ENCODE data around the gene GALNT17. TPM values are rescaled to one million over a fixed set of nuclear protein-coding genes. Genes with fewer than 3 reads are reported as not detected.

Gene GALNT17
- total RNA-seq, 2 experiments from 2014 or later: not detected

- intact Hi-C loops (cut with DNase I, micrococcal nuclease): no loop called here
These were observed 168.1 kb downstream of the GALNT17 start for GRCh38 chr7:71300086-71300485.

GRCh38 chr7:71300603-71301002, 168.7 kb downstream of the GALNT17 start:
- Mint-ChIP-seq H3K9me3 (ENCODE audit: low read depth) (no peaks in the 10 kb centered on the region), H3K27me3 (no peaks in the 10 kb centered on the region), H3K4me3 (no peak overlapping the region), H3K4me1 (no peaks in the 10 kb centered on the region), H3K36me3 (ENCODE audit: low read depth) (no peaks in the 10 kb centered on the region), H3K27ac (no peak overlapping the region)
- intact Hi-C loops (cut with DNase I, micrococcal nuclease): no loop called here
- ChIA-PET POLR2A (no interaction called here), CTCF (no interaction called here)
- no peak for DNase-seq
- no peak for ATAC-seq

More at GRCh38 chr7:71300086-71300485, 168.1 kb downstream of the GALNT17 start:
- no peak for ATAC-seq
- Mint-ChIP-seq H3K9me3 (ENCODE audit: low read depth) (no peaks in the 10 kb centered on the region), H3K4me1 (no peaks in the 10 kb centered on the region), H3K27me3 (no peaks in the 10 kb centered on the region), H3K27ac (no peak overlapping the region), H3K36me3 (ENCODE audit: low read depth) (no peaks in the 10 kb centered on the region), H3K4me3 (no peak overlapping the region)
- CTCF ChIA-PET: no interaction called here
- DNase-seq: no peak
- POLR2A ChIA-PET: no interaction called here

GRCh38 chr7:71301167-71301566, 169.2 kb downstream of the GALNT17 start:
- peaks cover under 1% of the 10 kb centered on the region for H3K9me3 Mint-ChIP-seq (ENCODE audit: low read depth)
- ChIA-PET POLR2A (no interaction called here), CTCF (no interaction called here)
- no peak for DNase-seq
- no peaks in the 10 kb centered on the region for H3K4me1 Mint-ChIP-seq
- intact Hi-C loops (cut with DNase I, micrococcal nuclease): no loop called here
- H3K27me3 Mint-ChIP-seq: no peaks in the 10 kb centered on the region
- no peaks in the 10 kb centered on the region for H3K36me3 Mint-ChIP-seq (ENCODE audit: low read depth)
- no peak for ATAC-seq
- no peak overlapping the region for H3K4me3 Mint-ChIP-seq
- H3K27ac Mint-ChIP-seq: no peak overlapping the region

GRCh38 chr7:71303566-71303965, 171.6 kb downstream of the GALNT17 start:
- ChIA-PET CTCF (no interaction called here), POLR2A (no interaction called here)
- Mint-ChIP-seq H3K27me3 (no peaks in the 10 kb centered on the region), H3K9me3 (ENCODE audit: low read depth) (peaks cover 5% of the 10 kb centered on the region), H3K4me1 (no peaks in the 10 kb centered on the region), H3K27ac (no peak overlapping the region), H3K4me3 (no peak overlapping the region), H3K36me3 (ENCODE audit: low read depth) (no peaks in the 10 kb centered on the region)
- intact Hi-C loops (cut with DNase I, micrococcal nuclease): no loop called here
- DNase-seq (no peak), ATAC-seq (no peak)

GRCh38 chr7:71308096-71308495, 176.2 kb downstream of the GALNT17 start:
- no peaks in the 10 kb centered on the region for H3K4me1 Mint-ChIP-seq
- ATAC-seq (no peak), DNase-seq (no peak)
- POLR2A ChIA-PET: no interaction called here
- CTCF ChIA-PET: no interaction called here
- intact Hi-C loops (cut with DNase I, micrococcal nuclease): no loop called here
- no peaks in the 10 kb centered on the region for H3K36me3 Mint-ChIP-seq (ENCODE audit: low read depth)
- H3K27ac Mint-ChIP-seq: no peak overlapping the region
- peaks cover 10% of the 10 kb centered on the region for H3K9me3 Mint-ChIP-seq (ENCODE audit: low read depth)
- H3K4me3 Mint-ChIP-seq: no peak overlapping the region
- H3K27me3 Mint-ChIP-seq: no peaks in the 10 kb centered on the region

GRCh38 chr7:71311576-71311975, 179.6 kb downstream of the GALNT17 start:
- Mint-ChIP-seq H3K4me3 (no peak overlapping the region), H3K4me1 (no peaks in the 10 kb centered on the region), H3K9me3 (ENCODE audit: low read depth) (peaks cover 17% of the 10 kb centered on the region), H3K27ac (no peak overlapping the region), H3K27me3 (no peaks in the 10 kb centered on the region), H3K36me3 (ENCODE audit: low read depth) (no peaks in the 10 kb centered on the region)
- no peak for DNase-seq
- POLR2A ChIA-PET: no interaction called here
- intact Hi-C loops (cut with DNase I, micrococcal nuclease): no loop called here
- no peak for ATAC-seq
- CTCF ChIA-PET: no interaction called here

- ChIA-PET CTCF (no interaction called here), POLR2A (no interaction called here)
- no peak for ATAC-seq
- intact Hi-C loops (cut with DNase I, micrococcal nuclease): no loop called here
- DNase-seq: no peak
- Mint-ChIP-seq H3K9me3 (ENCODE audit: low read depth) (peaks cover 14% of the 10 kb centered on the region), H3K4me3 (no peak overlapping the region), H3K27me3 (no peaks in the 10 kb centered on the region), H3K36me3 (ENCODE audit: low read depth) (no peaks in the 10 kb centered on the region), H3K4me1 (no peaks in the 10 kb centered on the region), H3K27ac (no peak overlapping the region)
These were observed 181.0 kb downstream of the GALNT17 start for GRCh38 chr7:71312755-71313490.

GRCh38 chr7:71313553-71313952, 181.6 kb downstream of the GALNT17 start:
- no peaks in the 10 kb centered on the region for H3K36me3 Mint-ChIP-seq (ENCODE audit: low read depth)
- H3K27ac Mint-ChIP-seq: no peak overlapping the region
- H3K9me3 Mint-ChIP-seq (ENCODE audit: low read depth): peaks cover 14% of the 10 kb centered on the region
- ChIA-PET POLR2A (no interaction called here), CTCF (no interaction called here)
- ATAC-seq (no peak), DNase-seq (no peak)
- intact Hi-C loops (cut with DNase I, micrococcal nuclease): no loop called here
- H3K27me3 Mint-ChIP-seq: no peaks in the 10 kb centered on the region
- no peaks in the 10 kb centered on the region for H3K4me1 Mint-ChIP-seq
- H3K4me3 Mint-ChIP-seq: no peak overlapping the region

- ATAC-seq (no peak), DNase-seq (no peak)
- intact Hi-C loops (cut with DNase I, micrococcal nuclease): no loop called here
- H3K4me3 Mint-ChIP-seq: no peak overlapping the region
- H3K27me3 Mint-ChIP-seq: no peaks in the 10 kb centered on the region
- POLR2A ChIA-PET: no interaction called here
- CTCF ChIA-PET: no interaction called here
- no peaks in the 10 kb centered on the region for H3K36me3 Mint-ChIP-seq (ENCODE audit: low read depth)
- no peaks in the 10 kb centered on the region for H3K4me1 Mint-ChIP-seq
- H3K27ac Mint-ChIP-seq: no peak overlapping the region
- H3K9me3 Mint-ChIP-seq (ENCODE audit: low read depth): peaks cover 8% of the 10 kb centered on the region
These were observed 189.0 kb downstream of the GALNT17 start for GRCh38 chr7:71320916-71321315.

- Mint-ChIP-seq H3K4me1 (no peaks in the 10 kb centered on the region), H3K9me3 (ENCODE audit: low read depth) (peaks cover 12% of the 10 kb centered on the region), H3K4me3 (no peak overlapping the region), H3K27ac (no peak overlapping the region), H3K27me3 (no peaks in the 10 kb centered on the region), H3K36me3 (ENCODE audit: low read depth) (no peaks in the 10 kb centered on the region)
- ChIA-PET CTCF (interaction anchor here (0.5 kb wide), 1 partner anchor 313 kb away, joined by 6 read pairs; no protein-coding TSS in a partner anchor), POLR2A (no interaction called here)
- ATAC-seq (no peak), DNase-seq (no peak)
- intact Hi-C loops (cut with DNase I, micrococcal nuclease): no loop called here
These were observed 190.3 kb downstream of the GALNT17 start for GRCh38 chr7:71322201-71322600.

GRCh38 chr7:71323726-71324125, 191.8 kb downstream of the GALNT17 start:
- ATAC-seq: no peak
- POLR2A ChIA-PET: no interaction called here

GRCh38 chr7:71325151-71325550, 193.2 kb downstream of the GALNT17 start:
- CTCF ChIA-PET: no interaction called here
- DNase-seq: no peak
- Mint-ChIP-seq H3K4me1 (no peaks in the 10 kb centered on the region), H3K4me3 (no peak overlapping the region), H3K9me3 (ENCODE audit: low read depth) (peaks cover 9% of the 10 kb centered on the region), H3K27ac (no peak overlapping the region), H3K36me3 (ENCODE audit: low read depth) (no peaks in the 10 kb centered on the region), H3K27me3 (no peaks in the 10 kb centered on the region)
- ATAC-seq: no peak
- intact Hi-C loops (cut with DNase I, micrococcal nuclease): no loop called here
- POLR2A ChIA-PET: no interaction called here

More at GRCh38 chr7:71323726-71324125, 191.8 kb downstream of the GALNT17 start:
- DNase-seq: no peak
- Mint-ChIP-seq H3K27ac (no peak overlapping the region), H3K27me3 (no peaks in the 10 kb centered on the region), H3K36me3 (ENCODE audit: low read depth) (no peaks in the 10 kb centered on the region), H3K4me3 (no peak overlapping the region), H3K4me1 (no peaks in the 10 kb centered on the region), H3K9me3 (ENCODE audit: low read depth) (peaks cover 12% of the 10 kb centered on the region)
- CTCF ChIA-PET: no interaction called here
- intact Hi-C loops (cut with DNase I, micrococcal nuclease): no loop called here

- Mint-ChIP-seq H3K4me1 (no peaks in the 10 kb centered on the region), H3K27me3 (no peaks in the 10 kb centered on the region), H3K36me3 (ENCODE audit: low read depth) (no peaks in the 10 kb centered on the region), H3K4me3 (no peak overlapping the region), H3K27ac (no peak overlapping the region), H3K9me3 (ENCODE audit: low read depth) (peaks cover 9% of the 10 kb centered on the region)
- CTCF ChIA-PET: no interaction called here
- no peak for DNase-seq
- POLR2A ChIA-PET: no interaction called here
- intact Hi-C loops (cut with DNase I, micrococcal nuclease): no loop called here
- ATAC-seq: no peak
These were observed 194.7 kb downstream of the GALNT17 start for GRCh38 chr7:71326595-71326994.
